ENCODE data around the gene NECAB3. TPM values are rescaled to one million over a fixed set of nuclear protein-coding genes. Genes with fewer than 3 reads are reported as not detected.

The NECAB3 gene
- total RNA-seq, 1 donor from 2014 or later: 29.2 TPM

DNA sequence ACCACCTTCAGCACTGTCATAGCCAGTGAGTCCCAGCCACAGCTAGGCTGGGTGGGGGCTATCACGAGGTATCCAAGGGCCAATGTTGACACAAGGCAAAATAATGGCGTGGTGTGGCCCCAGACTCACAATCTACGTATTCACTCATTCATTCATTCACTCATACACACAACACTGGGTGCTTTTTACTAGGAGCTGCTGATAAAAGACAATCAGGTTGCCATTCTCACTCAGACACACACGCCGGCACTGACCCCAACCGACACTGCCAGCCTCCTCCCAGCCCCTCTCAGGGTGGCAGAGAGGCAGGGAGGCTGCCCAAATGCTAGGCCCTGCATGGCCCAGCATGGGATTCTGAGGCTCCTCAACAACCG lies 13.6 kb downstream of the NECAB3 start:
- no peak for TF ChIP-seq POLR2AphosphoS5 (IDR thresholded peaks at IDR 0.05; ENCODE audit: insufficient read depth in 1 of 2, low read depth in 1 of 2)
- TF ChIP-seq, protein P1, sequence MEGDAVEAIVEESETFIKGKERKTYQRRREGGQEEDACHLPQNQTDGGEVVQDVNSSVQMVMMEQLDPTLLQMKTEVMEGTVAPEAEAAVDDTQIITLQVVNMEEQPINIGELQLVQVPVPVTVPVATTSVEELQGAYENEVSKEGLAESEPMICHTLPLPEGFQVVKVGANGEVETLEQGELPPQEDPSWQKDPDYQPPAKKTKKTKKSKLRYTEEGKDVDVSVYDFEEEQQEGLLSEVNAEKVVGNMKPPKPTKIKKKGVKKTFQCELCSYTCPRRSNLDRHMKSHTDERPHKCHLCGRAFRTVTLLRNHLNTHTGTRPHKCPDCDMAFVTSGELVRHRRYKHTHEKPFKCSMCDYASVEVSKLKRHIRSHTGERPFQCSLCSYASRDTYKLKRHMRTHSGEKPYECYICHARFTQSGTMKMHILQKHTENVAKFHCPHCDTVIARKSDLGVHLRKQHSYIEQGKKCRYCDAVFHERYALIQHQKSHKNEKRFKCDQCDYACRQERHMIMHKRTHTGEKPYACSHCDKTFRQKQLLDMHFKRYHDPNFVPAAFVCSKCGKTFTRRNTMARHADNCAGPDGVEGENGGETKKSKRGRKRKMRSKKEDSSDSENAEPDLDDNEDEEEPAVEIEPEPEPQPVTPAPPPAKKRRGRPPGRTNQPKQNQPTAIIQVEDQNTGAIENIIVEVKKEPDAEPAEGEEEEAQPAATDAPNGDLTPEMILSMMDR (IDR thresholded peaks at IDR 0.05): no peak
- no peak for TF ChIP-seq POLR2A (IDR thresholded peaks at IDR 0.05)
- intact Hi-C loops (cut with DNase I): no loop called here
- no peak for DNase-seq (ENCODE audit: extremely low spot score in 2 of 2)

DNA sequence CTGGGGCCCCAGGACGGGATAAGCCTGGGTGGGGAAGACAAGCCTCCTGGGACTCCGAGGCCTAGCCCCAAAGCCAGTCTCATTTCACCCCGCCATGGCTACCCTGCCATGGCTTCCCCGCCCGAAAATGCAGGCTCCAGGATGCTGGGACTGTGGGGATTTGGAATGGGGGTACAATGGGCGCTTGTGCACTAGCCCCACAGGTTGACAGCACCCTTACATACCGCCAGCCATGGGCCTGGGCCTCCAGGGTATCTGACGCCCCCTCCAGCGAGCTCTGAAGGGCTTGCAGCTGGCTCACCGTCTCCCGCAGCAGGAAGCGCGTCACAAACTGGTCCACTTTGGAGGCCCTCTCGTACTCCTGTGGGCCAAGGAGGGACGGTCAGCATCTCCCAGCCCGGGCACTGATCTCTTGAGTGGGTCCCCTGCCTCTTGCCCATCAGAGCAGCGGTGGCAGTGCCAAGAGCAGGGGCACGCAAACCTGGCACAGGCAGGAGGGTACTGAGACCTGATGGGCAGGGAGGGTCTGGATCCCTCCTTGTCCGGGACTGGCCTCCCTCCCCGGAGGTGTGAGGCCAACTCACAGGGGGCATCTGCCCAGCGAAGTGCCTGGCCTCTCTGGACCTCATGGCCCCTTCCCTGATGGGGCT lies 14.1 kb downstream of the NECAB3 start:
- H3K27me3 ChIP-seq: no peaks in the 10 kb centered on the region
- H3K4me3 ChIP-seq: no peak overlapping the region
- peaks cover 0 to 18% of the 10 kb centered on the region in 2 donors for H3K36me3 ChIP-seq
- intact Hi-C loops (cut with DNase I): no loop called here
- no peak for DNase-seq (ENCODE audit: extremely low spot score in 2 of 2)
- H3K9me3 ChIP-seq: no peaks in the 10 kb centered on the region
- TF ChIP-seq POLR2AphosphoS5 (IDR thresholded peaks at IDR 0.05; ENCODE audit: insufficient read depth in 1 of 2, low read depth in 1 of 2) (no peak), POLR2A (IDR thresholded peaks at IDR 0.05) (no peak)
- TF ChIP-seq, protein P1 (IDR thresholded peaks at IDR 0.05): no peak
- no peak overlapping the region for H3K27ac ChIP-seq
- H3K4me1 ChIP-seq: peaks cover 24% of the 10 kb centered on the region

More for the DNA sequence above, 13.6 kb downstream of the NECAB3 start:
- no peaks in the 10 kb centered on the region for H3K9me3 ChIP-seq
- no peak overlapping the region for H3K4me3 ChIP-seq
- H3K4me1 ChIP-seq: peaks cover 26% of the 10 kb centered on the region
- H3K36me3 ChIP-seq: peaks cover 0 to 18% of the 10 kb centered on the region in 2 donors
- H3K27me3 ChIP-seq: no peaks in the 10 kb centered on the region
- H3K27ac ChIP-seq: no peak overlapping the region

DNA sequence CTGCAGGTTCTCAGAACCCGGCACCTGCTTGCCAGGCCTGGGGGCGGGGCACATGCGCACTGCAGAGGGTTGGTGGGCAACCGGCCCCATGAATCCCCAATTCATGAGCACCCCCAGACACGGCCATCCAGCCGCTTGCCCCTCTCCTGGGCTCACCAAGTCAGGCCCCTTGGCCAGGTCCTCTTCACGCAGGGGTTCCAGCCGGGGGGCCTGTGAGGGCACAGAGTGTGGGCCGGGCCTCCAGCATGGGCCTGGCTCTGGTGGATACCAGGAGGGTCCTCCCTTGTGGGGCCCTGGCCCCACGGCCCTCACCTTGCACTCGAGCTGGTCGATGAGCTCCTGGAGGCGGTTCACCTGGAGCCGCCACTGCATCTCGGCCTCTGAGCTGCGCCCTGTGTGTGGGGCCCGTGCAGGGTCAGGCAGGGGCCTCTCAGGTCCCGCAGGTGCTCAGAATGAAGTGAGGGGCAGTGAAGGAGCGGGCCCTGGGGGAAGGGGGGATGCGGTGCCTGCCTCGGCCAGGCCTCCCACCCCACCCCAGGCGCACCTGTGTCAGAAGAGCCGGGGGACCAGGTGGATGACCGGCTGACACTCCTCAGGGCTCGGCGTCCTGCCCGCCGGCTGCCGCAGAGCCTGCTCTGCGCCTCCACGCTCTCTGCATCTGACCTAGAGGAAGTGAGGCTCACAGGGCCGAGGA lies 14.7 kb downstream of the NECAB3 start:
- Histone ChIP-seq H3K4me3 (no peak overlapping the region), H3K27ac (no peak overlapping the region), H3K9me3 (no peaks in the 10 kb centered on the region), H3K36me3 (peaks cover 0 to 18% of the 10 kb centered on the region in 2 donors), H3K4me1 (peaks cover 25% of the 10 kb centered on the region), H3K27me3 (no peaks in the 10 kb centered on the region)
- intact Hi-C loops (cut with DNase I): loop anchor here (10.0 kb wide), 1 partner anchor 185 kb away; no protein-coding TSS in a partner anchor
- TF ChIP-seq, protein P1 (IDR thresholded peaks at IDR 0.05): no peak
- no peak for TF ChIP-seq POLR2A (IDR thresholded peaks at IDR 0.05)
- no peak for TF ChIP-seq POLR2AphosphoS5 (IDR thresholded peaks at IDR 0.05; ENCODE audit: insufficient read depth in 1 of 2, low read depth in 1 of 2)
- no peak for DNase-seq (ENCODE audit: extremely low spot score in 2 of 2)

DNA sequence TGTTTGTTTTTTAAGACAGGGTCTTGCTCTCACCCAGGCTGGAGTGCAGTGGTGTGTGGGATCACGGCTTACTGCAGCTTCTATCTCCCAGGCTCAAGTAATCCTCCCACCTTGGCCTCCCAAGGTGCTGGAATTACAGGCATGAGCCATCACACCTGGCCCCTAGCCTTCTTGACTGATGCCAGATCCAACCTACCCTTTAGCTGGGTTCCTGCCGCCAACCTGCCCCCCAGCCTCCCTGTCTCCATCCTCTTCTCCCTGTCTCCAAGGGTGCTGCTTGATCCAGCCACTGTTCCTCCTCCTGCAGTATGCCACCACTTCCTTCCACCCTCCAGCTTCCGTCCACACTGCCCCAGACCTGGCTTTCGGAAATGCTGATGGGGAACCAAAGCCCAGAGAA lies 15.3 kb downstream of the NECAB3 start:
- intact Hi-C loops (cut with DNase I): loop anchor here (10.0 kb wide), 1 partner anchor 184 kb away; no protein-coding TSS in a partner anchor
- Histone ChIP-seq H3K36me3 (peaks cover 0 to 18% of the 10 kb centered on the region in 2 donors), H3K4me1 (peaks cover 22% of the 10 kb centered on the region), H3K9me3 (no peaks in the 10 kb centered on the region), H3K27ac (no peak overlapping the region), H3K4me3 (no peak overlapping the region), H3K27me3 (no peaks in the 10 kb centered on the region)
- no peak for DNase-seq (ENCODE audit: extremely low spot score in 2 of 2)
- TF ChIP-seq, protein P1 (IDR thresholded peaks at IDR 0.05): no peak
- no peak for TF ChIP-seq POLR2A (IDR thresholded peaks at IDR 0.05)
- no peak for TF ChIP-seq POLR2AphosphoS5 (IDR thresholded peaks at IDR 0.05; ENCODE audit: insufficient read depth in 1 of 2, low read depth in 1 of 2)

DNA sequence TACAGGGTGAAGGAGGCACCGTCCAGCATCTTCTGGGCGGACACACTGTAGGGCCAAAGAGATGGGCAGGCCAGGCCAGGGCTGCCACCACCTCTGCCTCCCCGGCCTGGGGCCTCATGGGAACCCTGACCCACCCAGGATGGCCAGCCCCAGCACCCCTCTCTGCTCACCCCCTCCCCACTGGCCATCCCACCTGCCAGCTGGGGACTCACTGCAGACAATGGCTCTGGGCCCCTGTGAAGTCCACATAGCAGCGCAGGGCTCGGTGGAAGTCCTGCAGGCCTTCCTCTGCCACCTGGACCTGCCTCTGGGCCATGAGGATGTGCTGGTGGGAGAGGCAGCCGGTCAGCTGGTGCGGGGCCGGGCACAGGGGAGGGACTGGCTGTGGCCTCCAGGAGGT lies 15.7 kb downstream of the NECAB3 start:
- no peaks in the 10 kb centered on the region for H3K9me3 ChIP-seq
- DNase-seq (ENCODE audit: extremely low spot score in 2 of 2): no peak
- peaks cover 24% of the 10 kb centered on the region for H3K4me1 ChIP-seq
- no peak overlapping the region for H3K27ac ChIP-seq
- intact Hi-C loops (cut with DNase I): loop anchor here (10.0 kb wide), 1 partner anchor 184 kb away; no protein-coding TSS in a partner anchor
- TF ChIP-seq POLR2AphosphoS5 (IDR thresholded peaks at IDR 0.05; ENCODE audit: insufficient read depth in 1 of 2, low read depth in 1 of 2) (no peak), POLR2A (IDR thresholded peaks at IDR 0.05) (no peak)
- TF ChIP-seq, protein P1 (IDR thresholded peaks at IDR 0.05): no peak
- peaks cover 0 to 18% of the 10 kb centered on the region in 2 donors for H3K36me3 ChIP-seq
- H3K27me3 ChIP-seq: no peaks in the 10 kb centered on the region
- H3K4me3 ChIP-seq: no peak overlapping the region

Data from vagina (tissue), 2 donors.